NCI-H146 (cell line): ENCODE data around the gene HMCN1.

ENCODE experiments used
- DNase-seq: peaks from one replicate; lab custom pipeline; 2025; lab: John Stamatoyannopoulos, UW

The HMCN1 gene

GRCh38 chr1:186089940-186090339 lies 355.7 kb downstream of the HMCN1 start:
- DNase-seq, result no peak

- DNase-seq, result no peak
Observed at GRCh38 chr1:186091222-186091720, 357.1 kb downstream of the HMCN1 start.

GRCh38 chr1:186093437-186093836 lies 359.2 kb downstream of the HMCN1 start:
- DNase-seq, result no peak

GRCh38 chr1:186094172-186094571 lies 360.0 kb downstream of the HMCN1 start:
- DNase-seq, result no peak

GRCh38 chr1:186099336-186100104 lies 365.3 kb downstream of the HMCN1 start:
- no peak for DNase-seq

- no peak for DNase-seq
Observed at GRCh38 chr1:186102107-186102506, 367.9 kb downstream of the HMCN1 start.

- DNase-seq, result no peak
Observed at GRCh38 chr1:186102547-186103148, 368.5 kb downstream of the HMCN1 start.

GRCh38 chr1:186104459-186104858 lies 370.3 kb downstream of the HMCN1 start:
- DNase-seq, result no peak

- DNase-seq, result no peak
Observed at GRCh38 chr1:186112280-186112679, 378.1 kb downstream of the HMCN1 start.

- no peak for DNase-seq
Observed at GRCh38 chr1:186113461-186113860, 379.3 kb downstream of the HMCN1 start.

- DNase-seq, result no peak
Observed at GRCh38 chr1:186118724-186119123, 384.5 kb downstream of the HMCN1 start.

- no peak for DNase-seq
Observed at GRCh38 chr1:186122837-186123236, 388.6 kb downstream of the HMCN1 start.

GRCh38 chr1:186125035-186125434 lies 390.8 kb downstream of the HMCN1 start:
- no peak for DNase-seq

GRCh38 chr1:186125511-186125910 lies 391.3 kb downstream of the HMCN1 start:
- DNase-seq, result no peak

GRCh38 chr1:186129758-186130157 lies 395.6 kb downstream of the HMCN1 start:
- no peak for DNase-seq

- DNase-seq, result no peak
Observed at GRCh38 chr1:186139115-186139514, 404.9 kb downstream of the HMCN1 start.

GRCh38 chr1:186139701-186140100 lies 405.5 kb downstream of the HMCN1 start:
- no peak for DNase-seq

- DNase-seq, result no peak
Observed at GRCh38 chr1:186142159-186142558, 408.0 kb downstream of the HMCN1 start.

GRCh38 chr1:186142916-186143315 lies 408.7 kb downstream of the HMCN1 start:
- no peak for DNase-seq

- DNase-seq, result no peak
Observed at GRCh38 chr1:186143481-186143880, 409.3 kb downstream of the HMCN1 start.

GRCh38 chr1:186144505-186144904 lies 410.3 kb downstream of the HMCN1 start:
- DNase-seq, result no peak

GRCh38 chr1:186146974-186147373 lies 412.8 kb downstream of the HMCN1 start:
- DNase-seq, result no peak

- no peak for DNase-seq
Observed at GRCh38 chr1:186149591-186149990, 415.4 kb downstream of the HMCN1 start.

GRCh38 chr1:186152227-186152619 lies 418.0 kb downstream of the HMCN1 start:
- DNase-seq, result no peak
